Activated CD4-positive, alpha-beta memory T cell treated with anti-CD3 and anti-CD28 coated beads for 36 hours (primary cell): ENCODE results near the gene OPRD1. TPM values are rescaled to one million over a fixed set of nuclear protein-coding genes. Genes with fewer than 3 reads are reported as not detected.
"Not testable (repeated sequence)": the region's sequence is repeated elsewhere in the genome, so short reads cannot be mapped to it uniquely, and the experiment has no call there.

Experiments
- CTCF ChIA-PET: fragments of 350-600 bp; sonication (Branson Sonifier 250); formaldehyde crosslinking; loops from one replicate; lab custom pipeline; 2021; ENCODE audit warnings: antibody characterized with exemption, inconsistent platforms; lab: Charles Lee
- POLR2A ChIA-PET: fragments of 350-600 bp; sonication (Branson Sonifier 250); formaldehyde crosslinking; loops from one replicate; lab custom pipeline; 2021; ENCODE audit warnings: antibody characterized with exemption; lab: Charles Lee
- DNase-seq: peaks from one replicate; pipeline ENCODE4 v3.0.0-alpha.2; 2020
- H3K27ac Mint-ChIP-seq: one replicate; pipeline ENCODE4 v1.8.0; 2021; ENCODE audit warnings: mixed read lengths
- H3K27me3 Mint-ChIP-seq: one replicate; pipeline ENCODE4 v1.8.0; 2021; ENCODE audit warnings: mixed read lengths
- H3K36me3 Mint-ChIP-seq: one replicate; pipeline ENCODE4 v1.8.0; 2021; ENCODE audit warnings: mixed read lengths
- H3K4me1 Mint-ChIP-seq: one replicate; pipeline ENCODE4 v1.8.0; 2021; ENCODE audit warnings: low read depth, mixed read lengths
- H3K4me3 Mint-ChIP-seq: one replicate; pipeline ENCODE4 v1.8.0; 2021; ENCODE audit warnings: mild to moderate bottlenecking, mixed read lengths
- H3K9me3 Mint-ChIP-seq: one replicate; pipeline ENCODE4 v1.8.0; 2021; ENCODE audit warnings: mixed read lengths
- intact Hi-C: fragments of 100-400 bp; cut with micrococcal nuclease; formaldehyde crosslinking; loops from one replicate; pipeline ENCODE4 v1.15.1; 2023
- total RNA-seq, 2 experiments: library from RNA; stranded (reverse); gene quantifications; one replicate each; pipeline ENCODE4 v1.2.3, GENCODE V29; 2021

The OPRD1 gene
- total RNA-seq, 2 experiments from 2014 or later, result not detected

- no peak overlapping the region for H3K27ac Mint-ChIP-seq
- no peaks in the 10 kb centered on the region for H3K36me3 Mint-ChIP-seq
- H3K4me1 Mint-ChIP-seq, result peaks cover 7% of the 10 kb centered on the region
- ChIA-PET POLR2A (no interaction called here), CTCF (interaction anchor here (0.9 to 7.9 kb wide), 2 partner anchors 95 to 100 kb away, joined by 3 to 205 read pairs; no protein-coding TSS in a partner anchor)
- no peaks in the 10 kb centered on the region for H3K9me3 Mint-ChIP-seq
- peaks cover 1% of the 10 kb centered on the region for H3K27me3 Mint-ChIP-seq
- DNase-seq, result no peak
- H3K4me3 Mint-ChIP-seq, result no peak overlapping the region
- intact Hi-C loops, result loop anchor here (10.0 kb wide), 2 partner anchors 253 to 423 kb away; no protein-coding TSS in a partner anchor
These were observed 30.0 kb upstream of the OPRD1 start for GRCh38 chr1:28782011-28782410.

DNA sequence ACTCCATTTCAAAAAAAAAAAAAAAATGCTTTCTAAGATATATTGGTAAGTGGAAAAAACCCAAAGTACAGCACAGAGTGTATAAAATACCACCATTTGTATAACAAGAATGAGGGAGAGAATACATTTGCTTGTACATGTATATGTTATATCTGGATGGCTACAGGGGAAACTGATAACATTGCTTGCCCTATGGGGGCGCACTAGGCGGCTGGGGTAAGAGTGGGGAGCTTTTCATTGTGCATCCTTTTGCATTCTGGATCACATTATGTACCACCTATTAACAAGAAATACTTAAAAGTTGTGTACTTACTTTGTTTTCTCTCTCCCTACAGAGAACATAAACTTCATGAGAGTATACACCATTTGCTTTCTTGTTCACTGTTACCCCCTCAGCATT is 28.6 kb upstream of the OPRD1 start:
- ChIA-PET CTCF (interaction anchor here (1.0 to 7.9 kb wide), 6 partner anchors 9 to 419 kb away, joined by 3 to 205 read pairs (median 6); no protein-coding TSS in a partner anchor), POLR2A (no interaction called here)
- DNase-seq, result no peak

DNA sequence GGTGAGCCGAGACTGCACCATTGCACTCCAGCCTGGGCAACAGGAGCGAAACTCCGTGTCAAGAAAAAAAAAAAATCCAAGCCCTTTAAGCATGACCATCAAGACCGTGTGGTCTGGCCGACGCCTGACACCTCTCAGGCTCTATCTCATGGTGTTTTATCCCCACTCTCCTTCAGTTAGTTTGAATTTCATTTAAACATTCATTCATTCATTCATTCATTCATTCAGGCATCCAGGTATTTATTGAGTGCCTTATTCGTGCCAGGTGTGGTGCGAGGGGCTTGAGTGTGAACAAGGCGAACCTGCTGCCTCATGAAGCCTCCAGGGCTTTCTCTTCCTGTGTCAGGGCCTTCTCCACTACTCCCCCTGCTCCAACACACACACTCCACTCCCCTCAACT is 22.6 kb upstream of the OPRD1 start:
- POLR2A ChIA-PET, result no interaction called here
- H3K4me3 Mint-ChIP-seq, result no peak overlapping the region
- no peak for DNase-seq
- H3K27ac Mint-ChIP-seq, result no peak overlapping the region
- H3K27me3 Mint-ChIP-seq, result peaks cover 5% of the 10 kb centered on the region
- no peaks in the 10 kb centered on the region for H3K36me3 Mint-ChIP-seq
- peaks cover 7% of the 10 kb centered on the region for H3K4me1 Mint-ChIP-seq
- CTCF ChIA-PET, result interaction anchor here (1.8 kb wide), 1 partner anchor 88 kb away, joined by 5 read pairs; no protein-coding TSS in a partner anchor
- H3K9me3 Mint-ChIP-seq, result no peaks in the 10 kb centered on the region
- intact Hi-C loops, result loop anchor here (10.0 kb wide), 2 partner anchors 245 to 415 kb away; no protein-coding TSS in a partner anchor

More for the DNA sequence above, 28.6 kb upstream of the OPRD1 start:
- H3K27ac Mint-ChIP-seq, result no peak overlapping the region
- H3K27me3 Mint-ChIP-seq, result peaks cover 1% of the 10 kb centered on the region
- intact Hi-C loops, result loop anchor here (10.0 kb wide), 2 partner anchors 251 to 421 kb away; no protein-coding TSS in a partner anchor
- no peaks in the 10 kb centered on the region for H3K36me3 Mint-ChIP-seq
- no peak overlapping the region for H3K4me3 Mint-ChIP-seq
- no peaks in the 10 kb centered on the region for H3K9me3 Mint-ChIP-seq
- H3K4me1 Mint-ChIP-seq, result peaks cover 7% of the 10 kb centered on the region

DNA sequence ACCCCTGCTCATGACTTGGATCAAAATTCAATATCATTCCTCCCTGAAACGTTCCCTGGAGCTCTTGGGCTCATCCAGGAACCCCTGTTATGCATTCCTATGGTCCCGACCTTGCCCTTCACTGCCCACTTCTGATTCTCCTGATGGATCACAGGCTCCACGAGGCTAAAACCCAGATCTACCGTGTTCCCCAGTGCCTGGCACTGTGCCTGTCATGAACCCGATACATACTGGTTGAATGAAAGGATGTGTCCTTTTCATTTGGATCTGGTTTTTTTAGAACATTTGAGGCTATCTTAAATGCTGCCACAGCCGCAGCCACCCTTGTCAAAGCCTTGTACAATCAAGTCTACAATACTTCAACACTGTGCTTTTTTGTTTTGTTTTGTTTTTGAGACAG is 22.2 kb upstream of the OPRD1 start:
- H3K27ac Mint-ChIP-seq, result no peak overlapping the region
- ChIA-PET POLR2A (no interaction called here), CTCF (interaction anchor here (1.8 kb wide), 1 partner anchor 87 kb away, joined by 5 read pairs; no protein-coding TSS in a partner anchor)
- H3K4me3 Mint-ChIP-seq, result no peak overlapping the region
- peaks cover 5% of the 10 kb centered on the region for H3K27me3 Mint-ChIP-seq
- DNase-seq, result no peak
- H3K9me3 Mint-ChIP-seq, result no peaks in the 10 kb centered on the region
- H3K36me3 Mint-ChIP-seq, result no peaks in the 10 kb centered on the region
- peaks cover 7% of the 10 kb centered on the region for H3K4me1 Mint-ChIP-seq
- intact Hi-C loops, result loop anchor here (10.0 kb wide), 2 partner anchors 245 to 415 kb away; no protein-coding TSS in a partner anchor

GRCh38 chr1:28790377-28791035 is 21.5 kb upstream of the OPRD1 start:
- intact Hi-C loops, result no loop called here
- Mint-ChIP-seq H3K4me1 (peaks cover 2% of the 10 kb centered on the region), H3K4me3 (no peak overlapping the region), H3K27ac (no peak overlapping the region), H3K27me3 (peaks cover 7% of the 10 kb centered on the region), H3K36me3 (no peaks in the 10 kb centered on the region), H3K9me3 (no peaks in the 10 kb centered on the region)
- POLR2A ChIA-PET, result no interaction called here
- DNase-seq, result no peak
- CTCF ChIA-PET, result interaction anchor here (1.1 to 1.8 kb wide), 2 partner anchors 85 to 87 kb away, joined by 3 to 5 read pairs; no protein-coding TSS in a partner anchor

DNA sequence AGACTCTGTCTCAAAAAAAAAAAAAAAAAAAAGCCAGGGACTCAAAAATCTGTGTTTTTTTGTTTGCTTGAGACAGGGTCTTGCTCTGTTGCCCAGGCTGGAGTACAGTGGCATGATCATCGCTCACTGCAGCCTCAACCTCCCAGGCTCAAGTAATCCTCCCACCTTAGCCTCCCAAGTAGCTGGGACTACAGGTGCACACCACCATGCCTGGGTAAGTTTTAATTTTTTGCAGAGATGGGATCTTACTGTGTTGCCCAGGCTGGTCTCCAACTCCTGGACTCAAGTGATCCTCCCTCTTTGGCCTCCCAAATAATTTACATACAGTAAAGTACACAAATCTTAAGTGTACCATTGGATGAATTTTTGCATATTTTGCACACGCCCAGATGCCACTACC is 20.0 kb upstream of the OPRD1 start:
- intact Hi-C loops, H3K36me3 Mint-ChIP-seq, H3K27me3 Mint-ChIP-seq, H3K4me3 Mint-ChIP-seq, H3K9me3 Mint-ChIP-seq, POLR2A ChIA-PET, DNase-seq, H3K4me1 Mint-ChIP-seq, H3K27ac Mint-ChIP-seq: not testable (repeated sequence)
- CTCF ChIA-PET, result interaction anchor here (3.4 kb wide), 1 partner anchor 85 kb away, joined by 19 read pairs; no protein-coding TSS in a partner anchor

GRCh38 chr1:28792644-28793121 is 19.3 kb upstream of the OPRD1 start:
- Mint-ChIP-seq H3K4me3 (no peak overlapping the region), H3K27ac (no peak overlapping the region), H3K4me1 (no peaks in the 10 kb centered on the region), H3K36me3 (no peaks in the 10 kb centered on the region), H3K9me3 (no peaks in the 10 kb centered on the region), H3K27me3 (peaks cover 10% of the 10 kb centered on the region)
- ChIA-PET CTCF (interaction anchor here (0.9 to 3.4 kb wide), 3 partner anchors 18 to 410 kb away, joined by 3 to 19 read pairs (median 3); no protein-coding TSS in a partner anchor), POLR2A (no interaction called here)
- intact Hi-C loops, result no loop called here
- DNase-seq, result no peak

GRCh38 chr1:28794582-28794981 is 17.4 kb upstream of the OPRD1 start:
- H3K27me3 Mint-ChIP-seq, H3K27ac Mint-ChIP-seq, H3K36me3 Mint-ChIP-seq, H3K4me1 Mint-ChIP-seq, intact Hi-C loops, DNase-seq, POLR2A ChIA-PET, H3K4me3 Mint-ChIP-seq, H3K9me3 Mint-ChIP-seq: not testable (repeated sequence)
- CTCF ChIA-PET, result interaction anchor here (0.9 to 3.4 kb wide), 2 partner anchors 82 to 119 kb away, joined by 3 to 19 read pairs; no protein-coding TSS in a partner anchor

- no peak for DNase-seq
- H3K36me3 Mint-ChIP-seq, result no peaks in the 10 kb centered on the region
- intact Hi-C loops, result no loop called here
- H3K27me3 Mint-ChIP-seq, result peaks cover 6% of the 10 kb centered on the region
- H3K4me3 Mint-ChIP-seq, result no peak overlapping the region
- no peaks in the 10 kb centered on the region for H3K9me3 Mint-ChIP-seq
- ChIA-PET POLR2A (interaction anchor here (1.2 kb wide), 1 partner anchor 22 kb away, joined by 3 read pairs; no protein-coding TSS in a partner anchor), CTCF (interaction anchor here (0.6 to 1.1 kb wide), 2 partner anchors 12 to 18 kb away, joined by 3 read pairs; no protein-coding TSS in a partner anchor)
- H3K27ac Mint-ChIP-seq, result no peak overlapping the region
- H3K4me1 Mint-ChIP-seq, result no peaks in the 10 kb centered on the region
These were observed 15.4 kb upstream of the OPRD1 start for GRCh38 chr1:28796352-28797211.

DNA sequence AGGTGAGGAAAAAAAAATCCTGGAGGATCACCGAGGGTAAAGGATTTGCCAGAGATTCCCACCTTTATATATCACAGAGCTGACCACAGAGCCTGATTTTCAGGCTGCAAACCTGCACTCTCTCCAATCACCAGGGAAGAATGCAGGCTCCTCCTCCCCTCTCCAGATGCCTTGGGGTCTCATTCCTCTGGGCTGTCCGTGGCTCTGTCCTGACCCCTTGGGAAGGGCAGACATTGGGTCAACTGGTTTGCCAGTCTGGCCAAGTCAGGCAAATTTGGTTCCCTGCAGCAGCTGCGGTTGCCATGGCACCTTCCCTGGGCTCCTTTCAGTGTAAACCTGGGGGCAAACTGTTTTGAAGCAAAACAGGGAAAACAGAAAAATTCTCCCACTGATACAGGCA is 11.6 kb upstream of the OPRD1 start:
- CTCF ChIA-PET, result no interaction called here
- intact Hi-C loops, result no loop called here
- POLR2A ChIA-PET, result no interaction called here
- Mint-ChIP-seq H3K36me3 (no peaks in the 10 kb centered on the region), H3K4me3 (no peak overlapping the region), H3K4me1 (no peaks in the 10 kb centered on the region), H3K9me3 (no peaks in the 10 kb centered on the region), H3K27ac (no peak overlapping the region), H3K27me3 (peaks cover 4% of the 10 kb centered on the region)
- no peak for DNase-seq

DNA sequence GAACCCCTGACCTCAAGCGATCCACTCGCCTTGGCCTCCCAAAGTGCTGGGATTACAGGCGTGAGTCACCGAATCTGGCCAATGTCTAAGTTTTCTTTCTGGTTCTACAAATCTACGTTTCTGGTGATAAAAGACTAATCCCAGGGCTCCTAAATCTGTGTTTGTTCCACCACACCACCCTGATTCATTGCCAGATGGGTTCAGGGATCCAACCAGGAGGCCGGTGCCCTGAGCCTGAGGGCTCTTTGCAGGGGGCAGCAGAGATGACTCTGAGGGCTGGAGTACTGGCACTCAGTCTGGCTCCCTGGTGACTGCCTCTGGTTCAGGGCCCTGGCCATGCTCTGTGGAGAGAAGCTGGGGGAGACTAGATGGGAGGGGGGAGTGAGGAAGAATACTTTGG is 10.5 kb upstream of the OPRD1 start:
- peaks cover 2% of the 10 kb centered on the region for H3K27me3 Mint-ChIP-seq
- DNase-seq, result no peak
- no peaks in the 10 kb centered on the region for H3K36me3 Mint-ChIP-seq
- no peak overlapping the region for H3K27ac Mint-ChIP-seq
- intact Hi-C loops, result no loop called here
- no peaks in the 10 kb centered on the region for H3K9me3 Mint-ChIP-seq
- POLR2A ChIA-PET, result no interaction called here
- CTCF ChIA-PET, result interaction anchor here (0.6 kb wide), 1 partner anchor 16 kb away, joined by 3 read pairs; no protein-coding TSS in a partner anchor
- no peak overlapping the region for H3K4me3 Mint-ChIP-seq
- H3K4me1 Mint-ChIP-seq, result no peaks in the 10 kb centered on the region
